D721Med (cell line): ENCODE data around the gene MAG.

Experiments
- DNase-seq: peaks from one replicate; pipeline ENCODE4 v3.0.0; 2011; ENCODE audit warnings: low spot score; ENCODE audit not compliant: insufficient read length
- FAIRE-seq: peaks from 2 replicates; lab custom pipeline; 2011; peaks lifted over from hg19 to GRCh38; lab: Jason Lieb, UNC
- CTCF ChIP-seq: IDR thresholded peaks from 2 replicates; pipeline ENCODE4 v1.5.1; 2012; ENCODE audit warnings: mild to moderate bottlenecking, control low read depth; ENCODE audit not compliant: insufficient read depth; ENCODE audit errors: missing control alignments

MAG gene

DNA sequence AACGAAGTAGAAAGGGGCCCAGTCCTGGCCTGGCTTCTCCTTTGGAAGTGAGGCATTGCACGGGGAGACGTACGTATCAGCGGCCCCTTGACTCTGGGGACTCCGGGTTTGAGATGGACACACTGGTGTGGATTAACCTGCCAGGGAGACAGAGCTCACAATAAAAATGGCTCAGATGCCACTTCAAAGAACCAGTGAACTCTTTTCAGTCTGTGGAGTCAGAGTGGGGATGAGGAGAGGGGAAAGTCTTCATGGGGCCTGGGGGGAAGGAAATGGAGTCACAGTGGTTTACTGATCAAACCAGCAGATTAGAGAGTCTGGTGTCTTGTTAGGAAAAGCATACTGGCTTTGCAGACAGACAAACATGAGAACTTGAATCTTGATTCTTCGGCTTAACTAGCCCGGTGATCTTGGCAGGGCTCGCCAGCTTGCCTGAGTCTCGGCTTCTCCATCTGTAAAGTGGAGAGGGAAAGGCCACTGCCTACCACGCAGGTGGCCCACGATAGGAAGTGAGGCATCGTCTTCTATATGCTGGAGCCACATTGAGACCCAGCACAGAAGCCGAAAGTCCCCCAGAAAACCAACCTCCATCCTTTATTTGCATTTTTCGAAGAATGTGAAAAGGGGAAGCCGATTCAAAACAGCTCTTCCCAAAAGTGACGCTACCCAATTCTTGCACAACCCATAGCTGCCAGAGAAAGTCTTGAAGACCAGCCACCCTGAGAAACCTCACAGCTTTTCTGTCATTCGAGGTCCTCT is 55.4 kb downstream of the MAG start, which contains the start of gene FFAR1:
TSS of gene FFAR1 (plus strand) at position 732 of the 759 bp plus-strand sequence. CDS start 3,650 bp downstream, outside the sequence.
- DNase-seq, result no peak
- no peak for FAIRE-seq

GRCh38 chr19:35347930-35348298 is 56.0 kb downstream of the MAG start:
- DNase-seq, result no peak
- TF ChIP-seq CTCF, result no peak
- FAIRE-seq, result no peak

More for the DNA sequence above, 55.4 kb downstream of the MAG start, which contains the start of gene FFAR1:
- no peak for TF ChIP-seq CTCF

- no peak for DNase-seq
- TF ChIP-seq CTCF, result no peak
- no peak for FAIRE-seq
These were observed 57.1 kb downstream of the MAG start for GRCh38 chr19:35348911-35349611.

- FAIRE-seq, result no peak
- TF ChIP-seq CTCF, result no peak
- DNase-seq, result no peak
These were observed 57.9 kb downstream of the MAG start for GRCh38 chr19:35349614-35350521.

- TF ChIP-seq CTCF, result no peak
- no peak for DNase-seq
- FAIRE-seq, result no peak
These were observed 58.6 kb downstream of the MAG start for GRCh38 chr19:35350591-35350990.

- TF ChIP-seq CTCF, result no peak
- FAIRE-seq (no peak), DNase-seq (no peak)
These were observed 59.6 kb downstream of the MAG start for GRCh38 chr19:35351411-35352176.
